ENCODE data around the gene PTPRM.

PTPRM gene

DNA sequence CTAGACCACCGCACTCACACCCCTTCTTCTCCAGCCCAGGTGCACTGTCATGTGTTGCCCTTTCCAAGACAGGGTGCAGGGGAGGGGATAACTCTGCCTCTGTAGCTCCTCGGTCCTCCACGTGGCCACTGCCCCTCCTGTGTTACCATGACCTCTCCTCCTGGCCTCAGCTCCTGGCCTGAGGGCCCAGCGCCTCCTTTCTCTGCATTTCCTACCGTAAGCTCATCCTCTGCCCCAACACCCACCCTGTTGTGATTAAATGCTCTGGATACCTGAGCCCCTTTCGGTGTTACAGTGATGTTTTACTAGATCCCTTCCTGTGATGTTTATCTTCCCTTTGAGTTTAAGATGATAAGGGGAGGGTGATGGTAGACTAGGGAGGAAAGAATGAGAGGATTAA, 242.3 kb downstream of the PTPRM start:
- no peak for DNase-seq (ENCODE audit: low spot score)

DNA sequence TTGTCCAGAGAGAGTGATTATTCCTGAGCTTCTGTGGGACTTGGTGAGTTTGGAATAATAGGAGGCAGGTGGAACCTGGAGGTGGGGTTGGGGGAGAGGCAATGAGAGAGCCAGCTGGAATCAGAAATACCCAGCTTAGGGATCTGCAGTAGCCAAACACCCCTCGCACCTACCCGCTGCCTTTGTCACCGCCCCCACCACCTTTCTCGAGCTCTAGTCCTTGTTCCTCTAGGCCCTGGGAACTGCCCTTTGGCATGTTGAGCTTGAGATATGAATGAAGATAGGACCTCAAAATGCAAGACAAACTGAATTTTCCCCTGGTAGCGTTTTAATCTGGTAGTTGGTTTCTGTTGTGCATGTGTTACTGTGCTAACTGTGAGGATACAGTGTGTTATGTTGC, 242.9 kb downstream of the PTPRM start:
- no peak for DNase-seq (ENCODE audit: low spot score)

DNA sequence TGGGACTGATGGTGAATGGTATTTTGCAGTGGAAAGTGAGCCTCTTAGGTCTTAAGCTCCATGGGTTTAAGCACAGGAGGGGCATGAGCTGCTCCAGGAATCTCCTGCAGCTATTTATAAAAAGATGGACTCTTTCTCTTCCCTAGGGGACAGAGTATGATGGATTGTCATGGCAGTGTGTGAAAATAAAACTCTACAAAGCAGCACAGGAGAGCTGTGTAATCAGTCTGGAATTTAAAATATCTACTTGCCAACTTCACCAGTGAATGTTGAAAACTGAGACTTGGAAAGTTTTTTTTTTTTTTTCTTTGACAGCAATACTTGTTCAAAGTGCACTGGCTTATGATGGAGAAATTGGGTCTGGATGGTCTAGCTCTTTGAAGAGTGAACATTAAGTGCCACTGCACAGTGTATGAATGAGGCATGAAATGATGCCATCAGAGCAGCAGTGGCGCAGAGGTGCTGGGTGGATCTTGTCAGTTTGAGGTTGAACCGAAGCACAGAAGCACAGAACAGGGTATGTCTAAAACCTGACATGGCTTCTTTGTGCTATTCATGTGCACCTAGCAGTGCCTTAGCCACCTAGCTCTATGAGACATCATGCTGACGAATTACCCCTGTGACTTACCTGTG, 245.4 kb downstream of the PTPRM start:
- DNase-seq (ENCODE audit: low spot score) = peak; percentile 16

DNA sequence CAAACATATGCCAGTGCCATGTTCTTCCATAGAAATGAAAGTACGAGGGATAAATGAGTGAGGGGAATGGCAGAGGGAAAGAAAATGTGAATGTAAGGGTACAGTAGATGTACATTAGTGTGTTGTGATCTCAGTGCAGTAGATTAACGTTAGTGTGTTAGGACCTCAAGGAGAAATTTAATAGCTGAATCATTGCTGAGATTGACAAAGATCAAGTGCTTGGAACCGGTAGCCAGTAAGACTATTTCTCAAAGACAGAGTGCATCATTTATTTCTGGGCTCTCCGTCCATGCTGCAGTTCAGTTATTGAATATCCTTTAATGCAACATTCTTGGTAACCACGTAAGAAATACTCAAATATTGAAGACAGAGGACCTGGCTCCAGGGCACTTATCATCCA, 246.0 kb downstream of the PTPRM start:
- DNase-seq (ENCODE audit: low spot score) = no peak

DNA sequence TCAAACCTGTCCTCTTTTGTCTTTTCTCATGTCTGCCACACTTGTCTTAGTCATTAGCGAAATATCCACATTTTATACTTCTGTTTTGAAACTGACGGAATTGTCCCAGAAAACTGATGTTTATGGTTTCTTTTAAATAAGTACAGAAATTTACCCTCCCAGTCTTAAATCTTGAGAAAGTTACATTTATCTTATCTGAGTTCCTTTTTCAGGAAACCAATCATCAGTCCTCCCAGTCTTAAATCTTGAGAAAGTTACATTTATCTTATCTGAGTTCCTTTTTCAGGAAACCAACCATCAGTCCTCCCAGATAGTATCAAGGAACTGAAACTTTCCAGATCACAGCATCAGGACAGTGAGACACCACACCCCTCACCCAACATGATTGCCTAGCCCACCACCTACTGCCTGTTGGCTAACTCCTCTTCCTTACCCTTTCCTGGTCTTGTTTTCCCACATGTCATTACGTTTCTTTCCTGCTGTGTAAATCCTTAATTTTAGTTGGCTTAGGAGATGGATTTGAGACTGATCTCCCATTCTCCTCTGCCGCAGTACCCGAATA, 247.7 kb downstream of the PTPRM start:
- no peak for DNase-seq (ENCODE audit: low spot score)

DNA sequence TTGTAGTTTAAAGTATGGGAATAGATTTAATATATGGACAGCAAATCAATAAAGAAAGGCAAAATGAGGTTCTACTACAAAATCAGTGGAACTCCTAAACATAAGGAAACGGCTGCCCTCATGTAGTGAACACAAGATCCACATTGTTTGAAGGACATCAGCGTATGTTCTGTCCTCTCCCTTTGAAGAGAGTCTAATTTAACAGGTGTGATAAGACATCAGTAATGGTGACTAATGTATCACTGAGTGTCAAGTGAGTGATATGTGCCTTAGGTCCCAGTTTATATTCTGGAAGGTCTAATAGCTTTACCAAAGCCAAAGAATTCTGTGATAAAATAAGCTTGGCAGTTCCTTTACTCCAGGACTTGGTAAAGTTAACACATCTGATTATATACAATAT, 248.7 kb downstream of the PTPRM start:
- no peak for DNase-seq (ENCODE audit: low spot score)

DNA sequence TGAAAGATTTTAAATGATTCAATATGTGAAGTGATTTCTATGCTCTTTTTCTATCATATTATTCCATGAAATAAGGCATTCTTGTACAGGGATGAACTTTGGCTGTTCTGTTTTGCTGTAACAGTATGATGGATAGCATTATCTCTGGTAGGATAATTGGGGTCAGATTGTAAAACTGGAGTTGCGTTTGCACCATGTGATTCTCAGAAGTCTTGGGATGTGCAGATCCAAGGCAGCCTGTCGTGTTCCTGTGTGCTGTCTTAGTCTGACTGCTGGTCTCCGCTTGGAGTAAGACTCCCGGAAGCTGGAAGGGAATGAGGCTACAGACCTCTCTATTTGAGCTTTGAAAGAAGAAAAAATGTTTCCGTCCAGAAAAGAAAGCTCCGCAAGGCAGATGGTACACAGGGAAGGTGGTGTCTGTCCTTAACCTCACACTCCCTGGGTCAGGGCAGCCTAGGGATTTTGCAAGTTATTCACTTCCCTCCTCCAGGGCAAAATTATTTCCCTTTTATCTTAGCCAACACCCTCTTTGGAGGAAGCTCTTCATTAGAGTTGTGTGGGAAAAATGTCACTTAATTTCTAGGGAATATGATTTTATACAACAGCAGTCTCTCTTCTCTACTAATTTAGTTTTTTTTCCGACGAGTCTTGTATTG, 250.6 kb downstream of the PTPRM start:
- no peak for DNase-seq (ENCODE audit: low spot score)

DNA sequence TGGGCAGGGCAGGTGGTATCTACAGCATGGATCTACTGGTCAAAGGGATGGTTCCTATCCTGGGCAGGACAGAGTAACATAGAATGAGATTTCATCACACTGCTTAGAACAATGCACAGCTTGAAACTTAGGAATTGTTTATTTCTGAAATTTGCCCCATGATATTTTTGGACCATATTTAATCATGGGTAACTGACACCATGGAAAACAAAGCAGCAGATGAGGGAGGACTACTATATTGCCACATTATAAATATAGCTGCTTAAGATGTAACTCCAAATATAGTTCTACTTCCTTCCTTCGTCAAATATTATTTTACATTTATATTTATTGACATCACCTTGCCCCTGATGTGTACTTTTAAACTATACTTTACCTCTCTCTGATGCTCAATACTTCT, 254.7 kb downstream of the PTPRM start:
- DNase-seq (ENCODE audit: low spot score) = no peak

DNA sequence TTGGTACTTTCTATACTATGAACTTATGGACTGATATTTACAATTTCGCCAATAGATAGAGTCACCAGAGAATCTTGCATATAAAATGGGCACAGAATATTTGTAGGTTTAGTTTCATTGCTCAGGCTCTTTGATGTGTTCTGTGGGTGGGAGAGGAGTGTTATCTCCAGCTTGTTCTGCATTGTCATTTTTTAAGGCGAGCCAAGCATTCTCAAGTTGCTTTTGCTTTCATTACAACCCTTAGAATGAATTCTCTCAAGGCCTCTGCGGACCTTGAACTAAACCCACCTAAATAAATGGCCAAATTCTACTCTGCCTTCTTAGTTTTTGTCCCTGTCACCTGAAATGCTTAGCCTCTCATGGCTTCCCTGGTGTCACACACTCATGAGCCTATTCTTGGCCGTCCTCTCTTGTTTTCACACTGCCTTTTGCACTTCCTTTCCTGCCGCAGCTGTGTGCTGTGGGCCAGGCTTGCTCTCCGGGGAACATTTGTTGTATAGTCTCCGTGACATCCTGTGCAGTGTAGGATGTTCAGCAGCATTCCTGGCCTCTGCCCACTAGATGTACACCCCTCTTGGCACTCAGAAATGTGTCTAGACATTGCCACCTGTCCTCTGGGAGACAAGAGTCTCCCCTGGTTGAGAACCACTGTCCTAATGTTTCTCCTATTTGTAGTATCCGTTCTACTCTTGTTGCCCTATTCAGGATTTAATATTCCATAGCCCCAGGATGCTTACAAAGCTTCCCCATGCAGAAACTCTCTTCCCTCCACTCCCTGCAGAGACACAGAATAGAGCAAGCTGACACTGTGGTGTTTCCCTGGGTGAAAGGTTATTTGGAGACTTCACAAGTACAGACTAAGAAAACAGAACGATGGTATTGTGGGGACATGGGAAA, 255.6 kb downstream of the PTPRM start:
- no peak for DNase-seq (ENCODE audit: low spot score)

DNA sequence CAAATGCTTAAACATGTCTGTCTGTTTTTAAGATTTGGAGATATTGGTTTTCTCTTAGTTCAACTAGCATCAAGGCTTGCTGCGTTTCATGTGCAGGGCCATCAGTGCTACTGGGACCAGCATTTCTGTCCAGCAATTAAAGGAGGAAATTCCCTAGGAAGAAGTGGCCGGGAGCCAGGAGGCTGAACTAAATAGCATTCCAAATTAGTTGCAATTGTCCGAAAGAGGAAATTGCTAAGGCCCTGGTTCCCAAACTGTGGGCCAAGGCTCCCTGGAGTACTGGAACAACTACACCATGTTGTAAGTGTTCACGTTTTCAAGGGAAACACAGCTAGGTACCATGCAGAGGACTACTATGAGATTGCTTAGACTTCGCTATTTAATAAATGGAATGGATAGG, 257.9 kb downstream of the PTPRM start:
- DNase-seq (ENCODE audit: low spot score) = no peak

DNA sequence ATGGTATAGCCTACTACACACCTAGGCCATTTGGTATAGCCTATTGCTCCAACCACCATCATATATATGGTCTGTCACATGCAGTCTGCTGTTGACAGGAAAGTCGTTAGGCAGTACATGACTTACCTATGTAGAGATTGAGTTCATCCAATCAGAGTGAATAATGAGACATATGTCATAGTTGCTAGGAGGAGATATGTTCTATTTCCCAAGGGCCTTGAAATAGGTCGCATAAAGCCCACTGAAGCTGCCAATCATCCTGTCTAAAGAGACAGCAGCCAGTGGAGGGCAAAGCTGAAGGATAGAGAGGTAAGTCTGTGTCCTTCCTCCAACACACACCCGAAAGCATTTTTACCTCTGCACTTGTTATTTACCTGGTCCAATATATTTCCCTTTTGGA, 263.4 kb downstream of the PTPRM start:
- DNase-seq (ENCODE audit: low spot score) = peak; percentile 79

DNA sequence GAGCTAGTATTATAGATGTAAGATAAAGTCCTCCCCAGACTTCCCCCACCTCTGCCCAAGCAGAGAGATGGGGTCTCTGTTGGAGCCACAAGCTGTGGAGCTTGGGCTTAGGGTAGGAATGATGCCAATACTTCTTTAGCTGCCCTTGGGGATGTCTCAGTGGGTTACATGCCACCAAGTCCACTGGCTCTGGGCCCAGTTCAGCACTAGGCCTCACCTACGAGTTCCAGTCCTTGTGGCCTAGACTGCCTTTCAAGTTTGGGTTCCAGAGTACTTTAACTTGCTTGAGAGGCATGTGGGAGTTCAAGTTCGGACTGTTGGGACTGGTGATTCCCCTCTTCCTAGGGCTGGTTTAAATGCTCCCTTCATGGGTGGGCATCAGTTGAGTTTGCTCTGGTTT, 272.4 kb downstream of the PTPRM start:
- DNase-seq (ENCODE audit: low spot score) = no peak

DNA sequence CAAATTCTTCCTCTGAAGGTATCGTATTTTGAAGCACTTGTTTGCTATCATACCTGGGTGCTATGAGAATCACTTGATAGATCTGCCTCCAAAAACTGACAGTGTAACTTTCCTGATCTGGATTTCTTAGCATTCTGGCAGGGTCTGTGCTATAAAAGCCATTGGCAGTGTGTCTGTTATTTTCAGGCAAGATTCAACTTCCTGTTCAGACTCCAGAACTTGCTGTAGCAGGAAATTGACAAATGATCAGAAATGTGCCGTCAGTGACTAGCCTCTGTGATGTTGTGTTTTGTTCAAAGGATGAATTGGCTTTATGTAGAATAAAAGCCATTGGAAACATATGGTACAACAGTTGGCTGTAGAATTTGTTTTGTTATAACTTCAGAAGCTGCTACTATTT, 273.3 kb downstream of the PTPRM start:
- no peak for DNase-seq (ENCODE audit: low spot score)

DNA sequence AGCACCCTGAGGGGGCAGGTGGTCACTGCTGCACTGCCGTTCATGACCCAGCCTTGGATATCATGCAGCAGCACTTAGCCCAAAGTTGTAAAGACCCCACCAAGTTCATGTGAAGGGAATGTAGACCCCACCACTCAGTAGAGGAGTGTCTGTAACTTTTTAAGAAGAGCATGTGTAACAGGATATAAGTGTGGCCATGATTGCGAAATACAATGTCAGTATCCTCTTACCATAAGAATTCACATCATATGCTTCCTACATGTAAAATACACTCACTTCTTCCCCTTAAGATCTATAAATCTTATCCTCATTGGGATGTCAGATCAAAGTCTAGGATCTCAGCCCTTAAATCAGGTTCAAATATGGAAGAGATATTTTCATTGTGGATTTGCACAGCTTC, 276.9 kb downstream of the PTPRM start:
- DNase-seq (ENCODE audit: low spot score) = no peak

DNA sequence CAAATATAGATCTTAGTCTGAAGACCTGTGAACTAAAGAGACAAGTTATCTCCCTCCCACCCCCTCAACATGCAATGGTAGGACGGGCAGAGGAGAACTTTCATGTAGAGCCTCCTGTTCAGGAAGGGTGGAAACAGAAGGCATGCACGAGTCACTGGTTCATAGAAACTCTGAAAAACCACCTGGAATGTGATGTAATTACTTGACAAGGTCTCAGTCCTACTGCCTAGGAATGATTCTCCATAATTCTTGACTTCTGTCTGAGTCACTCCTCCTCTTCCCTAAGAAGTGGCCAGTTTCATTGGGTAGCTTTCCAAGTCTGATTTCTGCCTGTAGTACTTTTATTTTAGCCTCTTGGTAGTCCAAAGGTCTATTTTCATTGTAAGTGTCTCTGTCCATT, 277.3 kb downstream of the PTPRM start:
- DNase-seq (ENCODE audit: low spot score) = no peak

DNA sequence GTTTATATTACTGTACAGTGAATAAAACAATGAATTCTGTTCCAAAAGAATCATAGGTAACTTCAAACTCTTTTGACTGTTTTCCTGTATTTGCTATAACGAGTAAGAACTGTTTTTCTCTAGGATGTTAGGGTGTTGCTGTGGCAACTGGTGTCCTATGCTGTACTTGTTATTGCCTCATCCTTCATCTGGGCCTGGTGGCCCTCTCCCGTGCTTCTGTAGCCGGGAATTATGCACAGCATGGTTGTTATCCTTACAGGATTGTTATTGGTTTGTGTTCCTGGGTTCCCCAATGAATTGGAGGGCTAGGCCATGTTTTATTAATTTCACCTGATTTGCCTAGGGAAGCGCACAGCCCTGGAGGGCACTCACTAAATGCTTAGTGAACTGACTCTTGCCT, 279.2 kb downstream of the PTPRM start:
- no peak for DNase-seq (ENCODE audit: low spot score)

DNA sequence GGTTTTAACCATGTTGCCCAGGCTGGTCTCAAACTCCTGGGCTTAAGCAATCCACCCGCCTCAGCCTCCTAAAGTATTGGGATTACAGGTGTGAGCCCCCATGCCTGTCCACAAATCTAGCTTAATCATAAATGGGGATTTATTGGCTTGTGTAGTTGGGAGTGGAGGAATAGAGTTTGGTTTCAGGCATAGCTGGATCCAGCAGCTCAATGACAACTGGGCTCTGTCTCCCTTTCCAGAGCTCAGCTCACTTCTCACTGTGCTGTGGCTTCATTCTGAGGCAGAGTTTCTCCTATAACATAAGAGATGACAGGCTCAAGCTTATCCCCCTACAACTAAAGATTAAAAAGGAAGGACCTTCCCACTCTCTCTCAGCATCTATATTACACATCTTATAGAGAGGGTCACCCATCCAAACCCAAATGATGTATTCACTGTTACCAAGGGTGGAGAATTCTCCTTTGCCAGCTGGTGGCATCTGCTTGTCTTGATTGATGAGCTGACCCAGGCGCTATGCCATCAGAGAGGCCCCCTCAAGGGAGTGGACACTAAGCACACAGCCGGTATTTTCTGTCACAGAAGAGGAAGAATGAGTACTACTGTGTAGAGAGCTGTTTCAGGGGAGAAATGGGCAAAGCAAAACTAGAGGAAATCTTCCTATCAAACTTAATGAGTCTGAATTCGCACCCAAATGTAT, 280.4 kb downstream of the PTPRM start:
- DNase-seq (ENCODE audit: low spot score) = no peak

DNA sequence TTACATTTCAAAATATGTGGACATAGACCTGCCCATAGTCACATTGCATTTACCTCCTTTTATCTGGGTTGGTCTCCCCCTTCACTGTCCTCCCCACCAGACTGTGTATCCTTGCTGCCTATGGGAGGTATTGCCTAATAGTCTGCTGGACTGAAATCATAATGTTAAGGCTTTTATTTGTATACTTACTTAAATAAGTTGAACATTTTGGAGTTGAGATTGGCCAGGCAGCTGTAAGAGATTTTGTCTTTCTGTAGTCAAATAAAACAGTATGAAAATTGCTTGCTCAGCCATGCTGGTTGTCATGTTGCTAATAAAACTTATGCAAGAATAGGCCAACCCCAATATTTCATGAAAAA, 280.9 kb downstream of the PTPRM start:
- DNase-seq (ENCODE audit: low spot score) = no peak

DNA sequence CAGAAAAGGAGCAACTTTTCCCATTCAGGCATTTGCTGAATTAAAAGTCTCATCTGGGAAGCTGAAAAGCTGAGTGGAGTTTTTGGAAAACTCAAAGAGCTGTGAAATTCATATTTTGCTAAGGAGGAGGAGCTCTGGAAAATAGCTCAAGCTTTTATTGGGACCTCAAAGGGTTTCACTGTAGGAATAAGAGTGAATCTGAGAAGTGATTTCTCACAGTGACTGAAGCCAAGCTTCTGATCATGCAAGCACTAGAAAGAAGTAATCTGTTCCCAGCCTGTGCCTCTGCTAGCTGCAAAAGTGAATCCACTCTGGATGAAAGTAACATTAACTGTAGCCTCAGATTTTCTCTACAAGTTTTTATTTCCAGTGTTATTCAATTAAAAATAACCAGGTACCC, 283.3 kb downstream of the PTPRM start:
- DNase-seq (ENCODE audit: low spot score) = no peak

DNA sequence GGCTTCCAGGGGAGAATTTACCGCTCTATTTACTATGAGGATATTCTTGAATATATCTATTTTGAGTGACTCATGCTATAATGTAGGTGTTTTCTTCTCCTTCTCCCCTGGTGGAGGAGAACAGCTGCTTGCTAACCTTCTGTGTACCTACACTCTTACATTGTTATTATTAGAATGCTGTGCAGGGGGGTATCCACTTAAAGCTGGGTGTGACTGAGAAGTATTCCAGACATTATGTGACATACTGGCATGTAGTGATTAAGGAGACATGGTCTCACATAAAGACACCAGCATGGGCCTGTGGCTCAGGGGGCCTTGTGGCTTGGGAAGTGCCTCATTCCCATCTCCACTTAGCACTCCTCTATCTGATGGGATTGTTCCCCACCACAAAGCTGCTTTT, 287.9 kb downstream of the PTPRM start:
- DNase-seq (ENCODE audit: low spot score) = no peak

DNA sequence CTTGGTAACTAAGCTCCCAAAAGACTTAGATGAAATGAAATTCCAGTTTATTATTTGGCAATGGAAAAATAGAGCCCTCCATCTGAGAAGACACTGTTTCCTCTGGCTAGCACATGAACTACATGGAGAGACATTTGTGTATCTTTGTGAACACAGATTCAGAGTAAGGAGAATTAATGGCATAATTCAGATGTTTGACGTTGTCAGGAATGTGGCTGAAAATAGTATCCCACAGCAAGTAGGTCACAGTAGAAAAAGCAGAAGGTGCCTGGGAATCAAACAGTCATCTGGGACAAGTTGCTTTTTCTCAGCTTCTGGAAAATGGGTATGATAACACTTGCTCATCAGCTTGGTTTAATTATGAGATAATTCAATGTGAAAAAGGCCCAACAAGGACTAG, 288.6 kb downstream of the PTPRM start:
- no peak for DNase-seq (ENCODE audit: low spot score)

DNA sequence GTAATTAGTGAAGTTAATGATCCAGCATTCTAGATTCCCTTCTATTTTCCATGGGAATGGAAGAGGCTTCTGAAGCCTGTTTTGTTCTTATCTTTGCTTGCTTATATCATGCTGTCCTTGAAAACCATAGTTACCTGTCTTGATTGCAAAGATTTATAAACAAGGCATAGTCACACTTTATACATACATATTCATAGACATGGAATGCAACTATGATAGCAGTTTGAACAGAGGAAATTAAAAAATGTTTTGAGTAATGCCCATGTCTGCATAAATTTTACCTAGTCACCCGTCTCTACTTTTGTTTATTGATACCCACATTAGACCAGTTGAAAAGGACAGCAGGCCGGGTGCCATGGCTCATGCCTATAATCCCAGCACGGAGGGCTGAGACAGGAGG, 289.0 kb downstream of the PTPRM start:
- DNase-seq (ENCODE audit: low spot score) = no peak
